ENCODE measurements around the gene HRK. TPM values are rescaled to one million over a fixed set of nuclear protein-coding genes. Genes with fewer than 3 reads are reported as not detected.
"Not testable (repeated sequence)": the region's sequence is repeated elsewhere in the genome, so short reads cannot be mapped to it uniquely, and the experiment has no call there.

Gene HRK
- total and polyA plus RNA-seq, 9 of the 15 experiments (the other 6 are each of a cell fraction or from before 2014, with no cell fraction given) = 0.01 to 0.05 (median 0.04) TPM; not detected in 6

- TF ChIP-seq ZNF639 (CRISPR knock-in tag; conservative IDR thresholded peaks at IDR 0.05 in 1 of 2, IDR thresholded peaks at IDR 0.05 in 1 of 2) (no peak), SPI1 (IDR thresholded peaks at IDR 0.05; ENCODE audit: borderline replicate concordance, low read depth, low read length) (peak; percentile 86), NR2C2 (CRISPR knock-in tag; IDR thresholded peaks at IDR 0.05) (0 out of 2 replicates have a peak, but pooled peaks have one; percentile 37), NR2C2 (tag; IDR thresholded peaks at IDR 0.05) (no peak), CBX3 (IDR thresholded peaks at IDR 0.05; ENCODE audit: borderline replicate concordance in 1 of 2, low read length in 2 of 2) (no peak), ESRRA (IDR thresholded peaks at IDR 0.05; ENCODE audit: borderline replicate concordance, low read depth) (peak; percentile 81), ZBTB1 (CRISPR knock-in tag; IDR thresholded peaks at IDR 0.05; ENCODE audit: borderline replicate concordance, low read depth) (peak; percentile 26; the same call in 1 of the 2 replicates), STAT6 (CRISPR knock-in tag; IDR thresholded peaks at IDR 0.05) (no peak), NFIC (IDR thresholded peaks at IDR 0.05) (peak; percentile 61), RFX5 (IDR thresholded peaks at IDR 0.05; ENCODE audit: low read depth, low read length) (no peak), MIER1 (IDR thresholded peaks at IDR 0.05; ENCODE audit: low read depth) (0 out of 2 replicates have a peak, but pooled peaks have one; percentile 10), BRD9 (IDR thresholded peaks at IDR 0.05; ENCODE audit: low read depth, partially characterized antibody) (no peak), ZNF3 (CRISPR knock-in tag; IDR thresholded peaks at IDR 0.05) (no peak)
Observed at GRCh38 chr12:116818341-116818856, 62.8 kb downstream of the HRK start (continued).

GRCh38 chr12:116814766-116815165 lies 66.5 kb downstream of the HRK start:
- H3K27ac ChIP-seq (ENCODE audit: extremely low read depth, low read depth, low read length); FAIRE-seq; DNase-seq (ENCODE audit: extremely low read depth in 1 of 4, low spot score in 3 of 4); ATAC-seq; in situ Hi-C loops (cut with MboI); H3K9me1 ChIP-seq (ENCODE audit: control insufficient read depth, insufficient read depth, low read length); H3K36me3 ChIP-seq (ENCODE audit: control insufficient read depth, insufficient read depth, low read length); H3K9me3 ChIP-seq (replicated peaks; ENCODE audit: control insufficient read depth, insufficient read depth, low read depth, low read length); intact Hi-C loops (cut with micrococcal nuclease); H3K27me3 ChIP-seq (ENCODE audit: control insufficient read depth in 2 of 2, insufficient read depth in 2 of 2, low read length in 2 of 2); H3K4me3 ChIP-seq; BruUV-seq (replicated peaks); H4K20me1 ChIP-seq (replicated peaks; ENCODE audit: control insufficient read depth, insufficient read depth, low read length); H2AFZ ChIP-seq (ENCODE audit: low read depth, low read length); CTCF ChIA-PET (ENCODE audit: low intra/inter-chr PET ratio); H3K4me2 ChIP-seq (ENCODE audit: insufficient read depth, low read length): not testable (repeated sequence)
- Histone ChIP-seq H3K9ac (ENCODE audit: insufficient read depth in 1 of 2, low read depth in 2 of 2, low read length in 2 of 2) (peak overlapping the region in 1 of 2 experiments; percentile 20; a peak in 1 of 4 replicates), H3K4me1 (replicated peaks in 1 of 2; ENCODE audit: control insufficient read depth in 2 of 2, insufficient read depth in 2 of 2, low read length in 2 of 2) (peaks cover 2 to 10% of the 10 kb centered on the region in 2 experiments; a peak in 3 of 5 replicates), H3K79me2 (ENCODE audit: control insufficient read depth, insufficient read depth, low read length) (peaks cover 11% of the 10 kb centered on the region)
- POLR2A ChIA-PET = interaction anchor here (0.7 kb wide), 1 partner anchor 70 kb away, joined by 3 read pairs; no protein-coding TSS in a partner anchor
- 35% methylated on average over 10 of the region's 10 CpGs for WGBS (ENCODE audit: insufficient coverage, low coverage, missing lambda C conversion rate)
